HG03378 (cell line): ENCODE measurements around the gene MINK1.

ENCODE experiments used
- ATAC-seq: cut with Tn5 transposase; IDR thresholded peaks from one replicate; pipeline ENCODE4 v1.9.1; 2021; ENCODE audit warnings: mild to moderate bottlenecking, moderate library complexity; ENCODE audit not compliant: unreplicated experiment

MINK1 gene

GRCh38 chr17:4810696-4811290, 22.3 kb upstream of the MINK1 start:
- ATAC-seq, result no peak

GRCh38 chr17:4811471-4811870, 21.7 kb upstream of the MINK1 start:
- ATAC-seq, result no peak

DNA sequence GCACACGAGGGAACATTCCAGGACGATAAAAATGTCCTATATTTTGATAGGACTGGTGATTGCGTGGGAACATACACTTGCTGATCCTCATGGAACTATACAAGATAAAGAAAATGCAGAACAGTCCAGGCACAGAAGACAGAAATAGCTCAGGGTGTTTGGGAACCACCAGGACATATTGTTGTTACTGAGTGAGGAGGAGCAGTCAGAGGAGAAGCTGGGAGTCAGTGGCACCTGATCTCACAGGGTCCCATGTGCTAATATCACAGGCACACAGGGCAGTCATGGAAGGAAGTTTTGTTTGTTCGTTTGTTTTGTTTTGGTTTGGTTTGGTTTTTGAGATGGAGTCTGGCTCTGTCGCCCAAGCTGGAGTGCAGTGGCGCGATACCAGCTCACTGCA, 20.4 kb upstream of the MINK1 start:
- no peak for ATAC-seq

GRCh38 chr17:4815043-4815675, 18.0 kb upstream of the MINK1 start:
- no peak for ATAC-seq

DNA sequence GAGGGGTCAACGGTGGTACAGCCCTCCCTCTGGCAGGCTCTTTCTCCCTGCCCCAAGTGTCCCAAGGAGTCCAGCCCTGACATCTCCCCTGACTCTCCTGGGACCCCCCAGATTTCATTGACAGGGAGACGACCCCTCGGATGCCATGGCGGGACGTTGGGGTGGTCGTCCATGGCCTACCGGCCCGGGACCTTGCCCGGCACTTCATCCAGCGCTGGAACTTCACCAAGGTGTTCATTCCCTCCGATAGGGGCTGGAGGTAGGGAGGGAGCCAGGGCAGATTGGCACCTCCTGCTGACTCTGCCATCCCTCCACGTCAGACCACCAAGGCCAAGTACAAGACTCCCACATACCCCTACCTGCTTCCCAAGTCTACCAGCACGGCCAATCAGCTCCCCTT, 16.3 kb upstream of the MINK1 start:
- no peak for ATAC-seq

GRCh38 chr17:4818276-4818675, 14.9 kb upstream of the MINK1 start:
- no peak for ATAC-seq

GRCh38 chr17:4822835-4823234, 10.3 kb upstream of the MINK1 start:
- ATAC-seq, result no peak

DNA sequence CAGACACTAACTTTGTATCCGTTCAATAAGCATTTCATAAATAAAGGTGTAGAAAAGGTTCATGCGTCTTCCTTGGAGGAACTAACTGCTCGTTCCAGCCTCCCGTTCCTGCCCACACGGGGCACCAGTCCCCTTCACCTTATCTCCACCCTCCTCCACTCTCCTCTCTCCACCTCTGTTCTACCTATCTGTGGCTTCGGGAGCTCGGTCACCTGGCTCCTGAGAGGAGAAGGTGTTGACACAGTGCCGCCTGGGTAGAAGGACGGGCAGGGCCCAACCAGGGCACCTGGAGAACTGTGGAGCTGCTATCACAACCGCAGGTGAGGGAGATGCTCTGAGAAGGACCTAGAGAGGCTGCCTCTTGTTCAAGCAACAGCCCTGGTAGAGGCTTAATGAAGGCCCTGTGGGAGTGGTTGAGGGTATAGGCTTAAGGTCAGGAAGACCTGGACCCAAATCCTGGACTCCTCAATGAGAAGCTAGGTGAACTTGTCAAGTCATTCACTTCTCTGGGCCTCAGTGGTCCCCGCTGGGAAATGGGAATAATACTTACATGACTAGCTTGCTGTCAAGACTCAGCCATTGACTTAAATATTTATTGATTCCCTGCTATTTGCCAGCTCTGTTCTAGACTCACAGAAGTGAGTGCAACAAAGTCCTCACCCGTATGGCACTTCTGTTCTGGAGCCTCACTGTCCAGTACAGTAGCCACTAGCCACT, 9.6 kb upstream of the MINK1 start:
- ATAC-seq, result no peak

GRCh38 chr17:4827399-4827798, 5.7 kb upstream of the MINK1 start:
- ATAC-seq, result no peak

GRCh38 chr17:4832829-4833177, 337 bp upstream of the MINK1 start:
- peak; percentile 22 for ATAC-seq

- no peak for ATAC-seq
Observed at GRCh38 chr17:4833941-4834680, 971 bp downstream of the MINK1 start.

DNA sequence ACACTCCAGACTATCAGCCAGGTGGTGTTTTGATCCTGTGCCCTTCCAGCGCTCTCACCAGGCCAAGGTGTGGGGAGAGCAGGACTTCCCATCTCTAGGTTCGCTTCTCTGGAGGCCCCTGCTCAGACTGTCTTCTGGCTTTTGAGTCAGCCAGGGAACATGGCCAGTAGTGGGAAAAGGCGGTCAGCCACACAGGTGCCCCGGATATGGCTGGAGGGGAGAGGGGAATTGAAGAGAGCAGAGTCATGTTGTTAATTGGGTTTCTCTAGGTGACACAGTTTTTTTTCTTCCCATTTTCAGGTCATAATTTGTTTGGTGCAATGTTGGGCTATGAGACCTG, 1.5 kb downstream of the MINK1 start:
- ATAC-seq, result no peak

DNA sequence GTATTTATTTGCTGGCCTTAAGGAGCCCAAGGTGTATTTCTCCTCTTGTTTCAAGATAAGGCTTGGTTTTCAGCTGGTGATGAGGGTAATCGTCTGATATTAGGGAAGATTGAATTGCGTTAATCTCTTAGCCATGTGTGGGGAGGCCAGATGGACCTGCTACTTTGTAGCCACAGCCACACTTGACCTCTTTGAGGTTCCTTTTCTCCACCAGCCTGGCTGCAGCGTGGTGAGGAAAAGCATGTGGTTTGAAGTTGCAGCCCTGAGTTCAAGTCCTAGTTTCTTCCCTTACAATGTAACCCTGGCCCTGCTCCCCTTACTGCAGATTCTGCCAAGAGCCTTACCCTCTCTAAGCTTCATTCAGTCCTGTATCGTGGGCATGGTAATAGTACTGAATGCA, 3.1 kb downstream of the MINK1 start:
- no peak for ATAC-seq

DNA sequence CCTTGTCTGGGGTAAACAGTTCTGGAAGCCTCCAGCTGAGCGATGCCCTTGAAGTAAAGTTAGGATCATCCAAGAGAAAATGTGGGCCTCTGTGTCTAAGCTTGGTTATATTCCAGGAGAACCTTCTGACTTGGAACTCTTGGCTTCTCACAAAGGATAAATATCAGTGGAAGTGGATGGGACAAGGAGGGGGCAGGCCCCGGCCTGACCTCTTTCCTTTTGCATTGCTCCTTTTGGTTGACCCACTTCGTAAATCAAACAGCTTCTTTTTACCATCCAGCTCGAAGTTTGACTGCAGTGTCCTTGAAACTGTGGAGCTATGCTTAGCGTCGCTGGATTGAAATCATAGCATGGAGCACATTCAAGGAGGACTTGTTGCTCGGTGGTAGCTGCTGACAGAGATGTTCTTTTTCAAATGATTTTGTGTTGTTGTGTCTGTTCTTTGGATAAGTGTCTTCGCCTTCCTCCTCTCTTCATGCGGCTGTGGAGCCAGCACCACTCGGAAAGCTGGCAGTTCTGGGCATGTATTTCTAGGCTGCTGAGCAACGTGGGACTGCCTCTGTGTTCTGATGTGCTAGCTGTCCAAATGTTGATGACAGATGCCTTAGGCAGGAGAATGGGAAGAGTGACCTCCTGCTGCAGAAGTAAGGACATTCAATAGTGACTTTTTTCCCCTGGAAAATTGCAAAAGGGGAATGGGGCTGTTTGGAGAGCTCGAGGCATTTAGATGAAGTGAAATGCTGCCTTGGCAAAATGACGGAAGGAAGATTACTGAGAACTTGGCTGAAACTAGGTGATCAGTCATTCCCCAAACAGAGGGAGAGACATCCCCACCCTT, 4.5 kb downstream of the MINK1 start:
- no peak for ATAC-seq

DNA sequence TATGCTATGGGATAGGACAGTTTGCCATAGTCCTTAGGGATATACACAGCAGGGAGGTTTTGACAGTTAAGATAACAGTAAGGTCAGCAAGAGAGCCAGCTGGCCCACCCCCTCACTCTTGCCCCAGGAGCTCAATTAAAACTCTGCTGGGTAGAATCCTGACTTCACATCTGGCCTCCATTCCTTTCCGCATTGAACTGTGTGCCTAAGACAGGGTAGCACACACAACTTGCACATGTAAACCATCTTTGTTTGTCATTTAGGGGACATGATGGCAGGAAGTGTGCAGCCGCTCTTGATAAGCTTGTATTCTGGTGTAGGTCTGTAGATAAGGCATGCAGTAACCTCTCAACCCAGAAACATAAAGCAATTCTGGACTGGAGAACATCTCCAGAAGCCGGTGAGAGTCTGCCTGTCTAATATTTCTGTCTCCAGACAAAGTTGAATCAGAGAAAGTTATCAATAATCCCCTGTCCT, 5.2 kb downstream of the MINK1 start:
- ATAC-seq, result no peak

- no peak for ATAC-seq
Observed at GRCh38 chr17:4839221-4839620, 6.1 kb downstream of the MINK1 start.

DNA sequence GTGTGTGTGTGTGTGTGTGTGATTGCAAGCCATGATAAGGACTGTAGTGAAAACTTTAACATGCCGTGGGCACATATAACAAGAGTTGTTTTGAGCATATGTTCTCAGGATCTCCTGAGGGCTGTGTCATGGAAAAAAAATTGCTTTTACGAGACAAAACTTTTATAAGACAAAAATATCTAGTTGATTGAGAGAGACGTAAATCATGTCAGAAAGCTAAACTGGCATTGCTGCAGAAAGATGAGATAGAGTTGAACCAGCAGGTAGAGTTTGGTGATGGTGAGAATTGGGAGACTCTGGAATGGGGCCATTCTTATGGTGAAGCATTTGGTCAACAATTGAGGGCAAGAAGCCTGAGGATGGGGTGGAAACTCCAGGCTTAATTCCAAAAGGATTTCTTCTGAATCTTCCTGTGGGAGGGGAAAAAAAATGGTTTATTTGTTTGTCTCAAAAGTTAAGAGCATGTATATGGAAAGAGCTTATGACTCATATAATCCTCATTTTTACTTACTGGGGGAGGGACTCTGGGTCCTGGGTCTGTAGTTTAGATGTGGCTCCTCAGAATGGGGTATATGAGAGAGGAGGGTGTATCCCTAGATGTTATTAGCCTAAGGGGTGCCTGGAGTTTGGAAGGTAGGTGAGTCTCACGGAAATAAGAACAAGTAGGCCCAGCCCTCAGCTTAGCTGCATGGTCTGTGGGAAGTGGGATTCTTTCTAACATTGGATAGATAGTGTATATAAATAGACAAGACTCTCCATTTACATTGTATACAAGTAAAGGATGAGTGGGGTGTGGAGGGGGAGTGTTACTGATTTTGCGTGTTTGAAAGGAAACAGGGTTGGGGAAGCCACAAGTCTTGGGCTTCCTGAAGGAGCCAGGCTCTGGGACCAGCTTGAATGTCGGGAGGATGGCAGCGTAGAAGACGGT, 7.1 kb downstream of the MINK1 start:
- no peak for ATAC-seq

DNA sequence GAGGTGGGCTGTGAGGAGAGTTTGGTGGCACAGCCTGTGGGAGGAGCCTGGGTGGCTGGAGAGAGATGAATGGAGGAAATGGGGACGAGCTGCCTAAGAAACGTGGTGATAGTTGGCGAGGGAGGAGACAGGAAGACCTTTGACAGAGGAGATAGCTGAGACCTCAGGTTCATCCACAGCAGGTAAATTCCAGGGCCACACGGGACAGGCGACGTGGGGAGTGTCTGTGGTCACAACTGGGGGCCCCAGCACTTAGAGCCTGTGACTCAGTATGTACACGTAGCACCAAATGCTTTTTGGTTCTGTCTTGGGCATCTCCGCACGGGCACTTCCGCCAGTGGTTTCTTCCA, 7.7 kb downstream of the MINK1 start:
- no peak for ATAC-seq

DNA sequence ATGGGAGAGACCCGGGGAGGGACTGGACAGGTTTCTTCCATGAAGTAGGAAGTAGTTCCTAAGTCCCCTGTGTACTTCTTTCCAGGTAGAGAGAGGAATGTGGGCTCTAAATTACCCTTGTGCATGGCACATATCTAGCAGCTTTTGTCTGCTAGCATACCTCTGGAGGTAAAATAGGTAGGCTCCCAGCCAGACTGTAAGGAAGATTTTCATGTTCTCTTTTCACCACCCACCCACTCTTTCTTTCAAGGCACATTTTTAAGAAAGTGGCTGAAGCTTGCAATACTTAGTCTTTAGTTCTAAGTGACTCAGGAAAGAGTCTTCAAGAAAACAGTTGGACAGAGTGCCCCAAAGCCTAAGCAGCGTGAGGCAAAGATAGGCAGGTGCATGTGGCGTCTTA, 9.2 kb downstream of the MINK1 start:
- no peak for ATAC-seq
